Tibial artery (tissue), 4 donors: ENCODE results near the gene SYCE3.

Experiments used
- DNase-seq, 2 donors: peaks; one replicate each; pipeline ENCODE4 v3.0.0-alpha.2; 2019
- H3K27ac ChIP-seq, 2 donors: fragments of 200-600 bp; sonication (generic) in 1 of 2; 1 replicate in 1 of 2; 2 replicates in 1 of 2; pipeline ENCODE4 v1.5.1; 2018 to 2019; ENCODE audit warnings: mild to moderate bottlenecking in 1 of 2
- H3K27me3 ChIP-seq, 2 donors: fragments of 200-600 bp; sonication (generic) in 1 of 2; one replicate each; pipeline versions ENCODE4 v1.5.1 to v1.6.0; 2016 to 2019
- H3K36me3 ChIP-seq, 3 donors: fragments of 200-600 bp; sonication (generic) in 2 of 3; one replicate each; pipeline ENCODE4 v1.5.1; 2016 to 2019; ENCODE audit warnings: mild to moderate bottlenecking in 2 of 3
- H3K4me1 ChIP-seq, 4 donors: fragments of 200-600 bp; sonication (generic) in 2 of 4; 1 replicate in 3 of 4; 2 replicates in 1 of 4; pipeline ENCODE4 v1.5.1; 2016 to 2019
- H3K4me3 ChIP-seq, 2 donors: fragments of 200-600 bp; sonication (generic) in 1 of 2; 1 replicate in 1 of 2; 2 replicates in 1 of 2; pipeline ENCODE4 v1.5.1; 2018 to 2019; ENCODE audit warnings: mild to moderate bottlenecking in 2 of 2
- H3K9me3 ChIP-seq, 3 donors: fragments of 200-600 bp; sonication (generic) in 1 of 3; one replicate each; pipeline ENCODE4 v1.5.1; 2016 to 2019
- intact Hi-C: fragments of 100-400 bp; cut with DNase I; formaldehyde crosslinking; loops from one replicate; pipeline ENCODE4 v1.15.0; 2023; ENCODE audit warnings: low total_unique reads
- TF ChIP-seq, protein P1 (sequence below), 2 experiments: fragments of 200-600 bp in 1 of 2; fragments of 450-650 bp in 1 of 2; IDR thresholded peaks; one replicate each; pipeline ENCODE4 v1.5.1; 2017 to 2019; ENCODE audit warnings: antibody characterized with exemption in 2 of 2, mild to moderate bottlenecking in 1 of 2, moderate library complexity in 1 of 2

Gene SYCE3

DNA sequence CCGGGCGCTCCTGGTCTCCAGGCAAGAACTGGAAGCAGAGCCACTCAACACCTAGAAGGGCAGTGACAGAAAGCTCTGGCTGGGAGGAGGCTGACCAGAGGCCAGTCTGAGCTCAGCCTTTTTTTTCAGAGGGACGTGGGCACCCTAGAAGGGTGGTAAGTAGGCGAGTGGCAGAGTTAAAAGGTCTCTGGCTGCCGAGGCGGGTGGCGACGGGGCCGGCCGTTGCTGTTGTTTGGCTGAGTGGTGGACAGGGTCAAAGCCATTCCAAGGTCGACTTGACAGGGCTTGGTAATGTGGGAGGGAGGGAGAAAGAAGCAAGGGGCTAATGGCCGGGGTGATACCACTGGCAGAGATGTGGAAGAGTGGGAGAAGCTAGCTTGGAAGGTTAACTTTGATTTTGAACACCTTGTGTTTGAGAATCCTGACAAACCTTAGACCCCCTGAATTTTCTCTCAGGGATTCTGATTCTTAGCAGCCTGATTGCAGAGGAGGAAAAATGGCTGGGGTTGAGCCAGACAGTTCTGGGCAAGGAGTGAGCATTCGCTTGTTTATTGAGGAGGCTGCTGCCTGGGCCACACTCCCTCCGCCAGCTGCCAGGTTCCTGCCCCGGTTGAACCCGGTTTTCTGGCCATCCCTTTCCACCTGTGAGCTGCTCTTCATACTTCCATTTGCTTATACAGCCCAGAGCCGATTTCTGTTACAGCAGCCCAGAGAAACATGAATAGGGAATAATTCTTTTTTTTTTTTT is 868 bp upstream of the SYCE3 start:
- H3K9me3 ChIP-seq, result no peaks in the 10 kb centered on the region
- peaks cover 0 to 11% (median 7%) of the 10 kb centered on the region in 4 donors for H3K4me1 ChIP-seq
- intact Hi-C loops, result no loop called here
- TF ChIP-seq, protein P1, sequence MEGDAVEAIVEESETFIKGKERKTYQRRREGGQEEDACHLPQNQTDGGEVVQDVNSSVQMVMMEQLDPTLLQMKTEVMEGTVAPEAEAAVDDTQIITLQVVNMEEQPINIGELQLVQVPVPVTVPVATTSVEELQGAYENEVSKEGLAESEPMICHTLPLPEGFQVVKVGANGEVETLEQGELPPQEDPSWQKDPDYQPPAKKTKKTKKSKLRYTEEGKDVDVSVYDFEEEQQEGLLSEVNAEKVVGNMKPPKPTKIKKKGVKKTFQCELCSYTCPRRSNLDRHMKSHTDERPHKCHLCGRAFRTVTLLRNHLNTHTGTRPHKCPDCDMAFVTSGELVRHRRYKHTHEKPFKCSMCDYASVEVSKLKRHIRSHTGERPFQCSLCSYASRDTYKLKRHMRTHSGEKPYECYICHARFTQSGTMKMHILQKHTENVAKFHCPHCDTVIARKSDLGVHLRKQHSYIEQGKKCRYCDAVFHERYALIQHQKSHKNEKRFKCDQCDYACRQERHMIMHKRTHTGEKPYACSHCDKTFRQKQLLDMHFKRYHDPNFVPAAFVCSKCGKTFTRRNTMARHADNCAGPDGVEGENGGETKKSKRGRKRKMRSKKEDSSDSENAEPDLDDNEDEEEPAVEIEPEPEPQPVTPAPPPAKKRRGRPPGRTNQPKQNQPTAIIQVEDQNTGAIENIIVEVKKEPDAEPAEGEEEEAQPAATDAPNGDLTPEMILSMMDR (IDR thresholded peaks at IDR 0.05), result no peak
- no peak for DNase-seq
- H3K4me3 ChIP-seq, result peak overlapping the region; percentile 52 to 64
- H3K27me3 ChIP-seq, result peaks cover 0 to 4% of the 10 kb centered on the region in 2 donors
- peak overlapping the region in 1 of 2 donors; percentile 25 for H3K27ac ChIP-seq
- H3K36me3 ChIP-seq, result peaks cover 0 to 2% (median 0%) of the 10 kb centered on the region in 3 donors

DNA sequence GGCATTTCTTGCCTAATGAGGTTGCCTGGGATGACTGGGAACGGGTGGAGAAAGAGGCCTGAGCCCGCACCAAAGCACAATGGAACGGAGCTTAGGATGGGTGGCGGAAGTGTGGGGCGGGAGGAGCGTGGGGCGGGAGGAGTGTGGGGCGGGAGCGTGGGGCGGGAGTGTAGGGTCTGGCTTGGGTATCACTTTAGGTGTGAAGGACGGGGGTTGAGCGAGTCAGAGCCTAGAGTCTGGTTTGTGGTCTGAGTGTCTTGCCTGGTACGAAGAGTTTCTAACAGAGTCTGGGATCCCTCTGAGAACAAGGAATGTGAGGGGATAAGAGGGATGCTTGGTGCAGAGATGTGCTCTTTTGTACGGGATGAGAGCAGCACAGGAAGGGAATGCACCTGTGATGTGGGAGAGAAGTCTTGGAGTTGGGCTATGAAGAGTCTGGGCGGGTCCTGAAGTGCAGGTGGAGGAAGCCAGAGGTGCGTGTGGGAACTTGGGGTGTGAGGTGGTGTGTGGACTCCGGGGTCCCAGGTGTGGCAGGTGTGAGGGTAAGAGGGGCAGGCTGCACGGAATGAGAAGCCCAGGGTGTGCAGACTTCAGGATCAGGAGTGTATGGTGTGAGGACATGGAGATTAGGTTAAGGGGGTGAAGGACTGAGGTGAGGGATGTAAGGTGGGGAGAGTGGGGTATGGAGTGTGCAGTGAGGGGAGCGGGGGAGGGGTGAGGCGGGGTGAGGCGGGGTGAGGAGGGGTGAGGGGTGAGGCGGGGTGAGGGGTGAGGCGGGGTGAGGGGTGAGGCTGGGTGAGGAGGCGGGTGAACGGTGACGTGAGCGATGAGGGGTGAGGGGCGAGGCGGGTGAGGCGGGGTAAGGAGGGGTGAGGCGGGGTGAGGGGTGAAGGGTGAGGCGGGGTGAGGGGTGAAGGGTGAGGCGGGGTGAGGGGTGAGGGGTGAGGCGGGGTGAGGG is 1.0 kb downstream of the SYCE3 start:
- DNase-seq, result no peak
- no peaks in the 10 kb centered on the region for H3K9me3 ChIP-seq
- TF ChIP-seq, protein P1 (IDR thresholded peaks at IDR 0.05), result no peak
- peaks cover 0 to 12% of the 10 kb centered on the region in 2 donors for H3K27me3 ChIP-seq
- H3K4me3 ChIP-seq, result no peak overlapping the region
- H3K27ac ChIP-seq, result no peak overlapping the region
- H3K36me3 ChIP-seq, result no peaks in the 10 kb centered on the region
- intact Hi-C loops, result no loop called here
- peaks cover 0 to 11% (median 7%) of the 10 kb centered on the region in 4 donors for H3K4me1 ChIP-seq

DNA sequence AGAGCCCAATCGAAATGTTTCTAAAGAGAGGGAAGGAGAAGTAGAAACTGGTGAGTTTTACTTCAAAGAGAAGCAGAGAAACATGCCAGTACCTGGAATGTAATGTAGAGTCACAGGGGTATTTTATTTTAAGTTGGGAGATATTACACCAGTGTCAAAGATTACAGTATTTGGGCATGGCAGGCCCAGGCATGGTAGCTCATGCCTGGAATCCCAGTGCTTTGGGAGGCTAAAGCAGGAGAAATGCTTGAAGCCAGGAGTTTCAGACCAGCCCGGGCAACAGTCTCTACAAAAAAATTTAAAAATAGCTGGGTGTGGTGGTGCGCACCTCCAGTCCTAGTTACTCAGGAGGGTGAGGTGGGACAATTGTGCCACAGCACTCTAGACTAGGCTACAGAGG is 2.7 kb downstream of the SYCE3 start:
- no peak overlapping the region for H3K27ac ChIP-seq

DNA sequence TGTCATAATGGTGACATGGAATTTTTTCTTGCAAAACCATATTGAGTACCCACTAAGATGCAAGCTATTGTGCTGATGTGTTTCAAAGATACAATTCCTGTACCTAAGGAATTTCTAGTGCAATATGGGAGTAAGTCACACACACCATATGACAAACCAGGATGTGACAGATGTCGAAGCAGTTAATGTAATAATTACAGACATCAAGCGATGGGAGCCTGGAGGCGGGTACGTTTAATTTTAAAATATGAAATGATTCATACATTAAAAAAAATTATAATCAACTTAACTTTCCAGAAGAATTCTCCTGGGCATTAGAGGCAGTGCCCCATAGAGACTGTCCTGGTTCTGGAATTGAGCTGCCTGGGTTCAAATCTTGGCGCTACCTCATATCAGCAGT is 6.0 kb downstream of the SYCE3 start:
- no peak overlapping the region for H3K4me3 ChIP-seq
- DNase-seq, result no peak
- TF ChIP-seq, protein P1 (IDR thresholded peaks at IDR 0.05), result no peak
- H3K36me3 ChIP-seq, result no peaks in the 10 kb centered on the region
- no peak overlapping the region for H3K27ac ChIP-seq
- intact Hi-C loops, result no loop called here
- peaks cover 0 to 24% of the 10 kb centered on the region in 2 donors for H3K27me3 ChIP-seq
- H3K4me1 ChIP-seq, result no peaks in the 10 kb centered on the region
- H3K9me3 ChIP-seq, result no peaks in the 10 kb centered on the region

More for the DNA sequence above, 2.7 kb downstream of the SYCE3 start:
- Histone ChIP-seq H3K36me3 (no peaks in the 10 kb centered on the region), H3K27me3 (peaks cover 0 to 12% of the 10 kb centered on the region in 2 donors), H3K9me3 (no peaks in the 10 kb centered on the region), H3K4me1 (peaks cover 0 to 11% (median 7%) of the 10 kb centered on the region in 4 donors), H3K4me3 (no peak overlapping the region)
- DNase-seq, result no peak
- TF ChIP-seq, protein P1 (IDR thresholded peaks at IDR 0.05), result no peak
- intact Hi-C loops, result no loop called here

DNA sequence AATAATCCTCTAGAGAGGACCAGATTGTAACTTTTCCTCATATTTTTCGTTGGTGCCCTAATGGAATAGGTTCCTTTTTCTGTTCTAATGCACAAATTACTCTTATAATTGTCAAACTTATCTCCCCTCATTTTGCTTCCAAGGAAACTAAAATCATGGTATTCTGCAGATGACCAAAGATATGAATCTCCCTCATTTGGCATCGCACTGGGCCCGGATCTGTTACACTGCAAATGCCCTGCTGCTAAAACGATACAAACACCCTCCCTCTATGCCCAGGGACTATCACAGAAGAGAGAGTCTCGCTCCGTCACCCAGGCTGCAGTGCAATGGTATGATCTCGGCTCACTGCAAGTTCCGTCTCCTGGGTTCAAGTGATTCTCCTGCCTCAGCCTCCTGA is 9.4 kb downstream of the SYCE3 start:
- intact Hi-C loops, result no loop called here
- H3K9me3 ChIP-seq, result no peaks in the 10 kb centered on the region
- no peak overlapping the region for H3K4me3 ChIP-seq
- H3K36me3 ChIP-seq, result no peaks in the 10 kb centered on the region
- DNase-seq, result no peak
- H3K27me3 ChIP-seq, result peaks cover 0 to 51% of the 10 kb centered on the region in 2 donors
- H3K27ac ChIP-seq, result no peak overlapping the region
- H3K4me1 ChIP-seq, result peaks cover 0 to 8% (median 7%) of the 10 kb centered on the region in 4 donors
- TF ChIP-seq, protein P1 (IDR thresholded peaks at IDR 0.05), result no peak
